H1 (cell line): ENCODE data around the gene TUBA3C.

ENCODE experiments used
- ATF2 ChIP-seq: IDR thresholded peaks from 2 replicates; pipeline ENCODE4 v1.6.1; 2012; ENCODE audit warnings: low read length, inconsistent platforms
- CTCF ChIP-seq, 3 experiments: IDR thresholded peaks; 1 replicate in 2 of 3; 2 replicates in 1 of 3; pipeline versions ENCODE4 v1.5.1 to v1.6.1; 2011; ENCODE audit warnings: low read length in 3 of 3, mild to moderate bottlenecking in 3 of 3, inconsistent platforms in 2 of 3, low read depth in 1 of 3, moderate library complexity in 1 of 3; ENCODE audit not compliant: insufficient read depth in 1 of 3; ENCODE audit errors: control extremely low read depth in 1 of 3
- POLR2AphosphoS5 ChIP-seq: IDR thresholded peaks from 2 replicates; pipeline ENCODE4 v1.6.1; 2011; ENCODE audit warnings: low read depth, low read length
- SP4 ChIP-seq: IDR thresholded peaks from 2 replicates; pipeline ENCODE4 v1.6.1; 2012; ENCODE audit warnings: low read length, inconsistent platforms
- TCF12 ChIP-seq: IDR thresholded peaks from 2 replicates; pipeline ENCODE4 v1.6.1; 2011; ENCODE audit warnings: low read depth, mild to moderate bottlenecking, low read length

DNA sequence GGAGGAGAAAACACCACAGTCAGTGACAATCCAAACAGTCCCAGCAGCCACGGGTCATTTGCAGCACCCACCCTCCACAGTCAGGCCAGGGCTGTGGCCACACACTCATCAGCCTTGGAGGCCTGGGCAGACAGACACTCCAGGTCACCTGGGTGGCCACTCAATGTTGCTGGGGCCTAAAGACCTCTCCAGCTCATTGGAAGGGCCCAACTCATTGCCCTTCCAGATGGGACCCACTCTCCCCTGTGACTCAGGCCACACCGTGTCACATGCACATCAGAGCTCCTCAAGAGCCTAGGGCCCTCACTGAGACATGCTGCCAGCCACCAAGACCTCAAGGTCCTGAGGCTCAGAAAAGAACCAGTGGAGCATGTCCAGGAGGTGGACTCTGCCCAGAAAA, 22.4 kb downstream of the TUBA3C start:
- no peak for TF ChIP-seq ATF2
- no peak for TF ChIP-seq CTCF (IDR thresholded peaks at IDR 0.05; ENCODE audit: control extremely low read depth in 1 of 3, insufficient read depth in 1 of 3, low read depth in 1 of 3, low read length in 3 of 3)
- no peak for TF ChIP-seq TCF12
- no peak for TF ChIP-seq POLR2AphosphoS5
- no peak for TF ChIP-seq SP4
